SU-DHL-6 (cell line): ENCODE results near the gene IKZF5.

Source experiments
- CTCF ChIP-seq: fragments of 200-600 bp; sonication (generic); IDR thresholded peaks from one replicate; pipeline ENCODE4 v1.5.1; 2017; ENCODE audit warnings: antibody characterized with exemption, mild to moderate bottlenecking, low read length, moderate library complexity; ENCODE audit not compliant: insufficient read depth, poor library complexity, severe bottlenecking
- EZH2phosphoT487 ChIP-seq: fragments of 200-600 bp; sonication (generic), shearing (Covaris generic); conservative IDR thresholded peaks from 2 replicates; pipeline ENCODE4 v1.6.1; 2018; ENCODE audit warnings: mild to moderate bottlenecking, antibody characterized with exemption, low read length, moderate library complexity, mixed read lengths

GRCh38 chr10:123024540-123024939, 15.9 kb upstream of the IKZF5 start:
- TF ChIP-seq CTCF (no peak), EZH2phosphoT487 (no peak)
